ENCODE measurements around the gene RECK.

Gene RECK

DNA sequence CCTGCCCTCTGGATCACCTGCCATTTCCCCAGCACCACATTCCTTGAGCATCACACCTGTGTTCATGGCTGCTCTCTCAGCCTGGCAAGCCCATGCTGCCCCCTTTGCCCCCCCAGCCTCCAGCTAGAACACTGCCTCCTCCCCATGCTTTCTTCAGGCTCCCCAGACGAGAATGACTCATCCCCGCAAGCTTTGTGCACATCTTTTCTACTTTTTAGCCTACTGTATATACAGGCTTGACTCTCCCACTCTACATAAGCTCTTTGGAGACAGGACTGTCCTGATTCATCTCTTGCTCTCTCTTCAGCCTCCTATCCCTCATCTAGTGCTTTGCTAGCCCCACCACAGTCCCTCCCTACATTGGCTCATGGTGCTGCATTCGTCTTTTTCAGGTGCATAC is 79.9 kb downstream of the RECK start:
- no peak for DNase-seq (ENCODE audit: extremely low spot score)
- POLR2A ChIA-PET: no interaction called here
- TF ChIP-seq, protein P1, sequence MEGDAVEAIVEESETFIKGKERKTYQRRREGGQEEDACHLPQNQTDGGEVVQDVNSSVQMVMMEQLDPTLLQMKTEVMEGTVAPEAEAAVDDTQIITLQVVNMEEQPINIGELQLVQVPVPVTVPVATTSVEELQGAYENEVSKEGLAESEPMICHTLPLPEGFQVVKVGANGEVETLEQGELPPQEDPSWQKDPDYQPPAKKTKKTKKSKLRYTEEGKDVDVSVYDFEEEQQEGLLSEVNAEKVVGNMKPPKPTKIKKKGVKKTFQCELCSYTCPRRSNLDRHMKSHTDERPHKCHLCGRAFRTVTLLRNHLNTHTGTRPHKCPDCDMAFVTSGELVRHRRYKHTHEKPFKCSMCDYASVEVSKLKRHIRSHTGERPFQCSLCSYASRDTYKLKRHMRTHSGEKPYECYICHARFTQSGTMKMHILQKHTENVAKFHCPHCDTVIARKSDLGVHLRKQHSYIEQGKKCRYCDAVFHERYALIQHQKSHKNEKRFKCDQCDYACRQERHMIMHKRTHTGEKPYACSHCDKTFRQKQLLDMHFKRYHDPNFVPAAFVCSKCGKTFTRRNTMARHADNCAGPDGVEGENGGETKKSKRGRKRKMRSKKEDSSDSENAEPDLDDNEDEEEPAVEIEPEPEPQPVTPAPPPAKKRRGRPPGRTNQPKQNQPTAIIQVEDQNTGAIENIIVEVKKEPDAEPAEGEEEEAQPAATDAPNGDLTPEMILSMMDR (IDR thresholded peaks at IDR 0.05; ENCODE audit: control extremely low read depth, extremely low read depth, low read depth, missing control alignments): no peak
- CTCF ChIA-PET: interaction anchor here (0.9 to 9.5 kb wide), 5 partner anchors 11 to 50 kb away, joined by 3 to 112 read pairs (median 4); partner anchors contain the start of gene GLIPR2

DNA sequence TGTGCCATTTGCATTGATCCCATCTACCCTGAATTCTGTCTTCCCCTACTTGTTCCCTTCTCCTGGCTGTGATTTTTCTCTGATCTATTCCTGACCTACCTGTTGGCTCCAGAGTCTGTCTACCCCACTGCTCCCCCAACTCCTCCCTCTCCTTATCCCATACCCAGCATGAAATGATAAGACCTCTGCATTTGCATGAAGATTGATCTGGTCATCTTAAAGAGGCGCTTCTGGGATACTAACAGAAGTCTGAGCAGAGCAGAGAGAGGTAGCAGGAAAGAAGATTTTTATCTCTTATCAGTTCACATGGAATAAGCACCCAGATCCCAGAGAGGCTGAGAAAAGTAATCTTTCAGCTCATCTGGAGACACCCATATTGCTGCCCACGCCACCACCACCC is 81.5 kb downstream of the RECK start:
- CTCF ChIA-PET: interaction anchor here (9.5 kb wide), 1 partner anchor 15 kb away, joined by 112 read pairs; no protein-coding TSS in a partner anchor
- POLR2A ChIA-PET: no interaction called here
- no peak for DNase-seq (ENCODE audit: extremely low spot score)
- TF ChIP-seq, protein P1 (IDR thresholded peaks at IDR 0.05; ENCODE audit: control extremely low read depth, extremely low read depth, low read depth, missing control alignments): no peak

DNA sequence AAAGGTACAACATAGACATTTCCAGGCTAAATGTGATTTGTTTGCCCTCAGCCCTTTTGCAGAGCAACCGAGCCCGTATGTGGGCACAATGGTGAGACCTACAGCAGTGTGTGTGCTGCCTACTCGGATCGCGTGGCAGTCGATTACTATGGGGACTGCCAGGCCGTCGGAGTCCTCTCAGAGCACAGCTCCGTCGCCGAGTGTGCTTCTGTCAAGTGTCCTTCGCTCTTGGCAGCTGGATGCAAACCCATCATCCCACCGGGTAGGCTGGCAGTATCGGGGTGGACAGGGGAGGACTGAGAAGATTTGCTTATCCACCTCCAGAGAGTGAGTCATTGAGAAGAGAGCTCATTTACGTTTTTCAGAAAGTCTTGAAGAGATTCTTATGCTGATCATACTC is 82.0 kb downstream of the RECK start:
- TF ChIP-seq, protein P1 (IDR thresholded peaks at IDR 0.05; ENCODE audit: control extremely low read depth, extremely low read depth, low read depth, missing control alignments): no peak
- no peak for DNase-seq (ENCODE audit: extremely low spot score)
- POLR2A ChIA-PET: no interaction called here
- CTCF ChIA-PET: interaction anchor here (9.5 kb wide), 1 partner anchor 16 kb away, joined by 112 read pairs; no protein-coding TSS in a partner anchor

DNA sequence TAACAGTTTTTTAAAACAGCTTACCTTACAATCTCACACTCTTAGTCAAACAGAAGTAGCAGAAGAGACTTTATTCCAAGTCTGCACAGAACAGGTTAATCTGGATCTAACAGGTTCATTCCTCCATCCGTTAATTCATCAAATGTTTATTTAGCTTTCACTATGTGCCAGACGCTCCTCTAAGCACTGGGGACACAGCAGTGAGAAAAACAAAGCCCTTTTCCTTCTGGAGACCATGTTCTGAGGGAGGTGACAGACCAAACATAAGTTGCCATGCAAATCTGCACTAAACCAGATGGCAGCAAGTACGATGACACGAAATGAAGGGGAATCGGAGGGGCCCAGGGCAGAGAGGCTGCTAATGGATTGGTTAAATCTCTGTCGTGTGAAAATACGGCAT is 82.8 kb downstream of the RECK start:
- CTCF ChIA-PET: interaction anchor here (9.5 kb wide), 1 partner anchor 17 kb away, joined by 112 read pairs; no protein-coding TSS in a partner anchor
- DNase-seq (ENCODE audit: extremely low spot score): no peak
- POLR2A ChIA-PET: no interaction called here
- TF ChIP-seq, protein P1 (IDR thresholded peaks at IDR 0.05; ENCODE audit: control extremely low read depth, extremely low read depth, low read depth, missing control alignments): no peak

GRCh38 chr9:36120705-36121104 is 84.0 kb downstream of the RECK start:
- ChIA-PET CTCF (no interaction called here), POLR2A (no interaction called here)
- TF ChIP-seq, protein P1 (IDR thresholded peaks at IDR 0.05; ENCODE audit: control extremely low read depth, extremely low read depth, low read depth, missing control alignments): no peak
- no peak for DNase-seq (ENCODE audit: extremely low spot score)

- POLR2A ChIA-PET: no interaction called here
- no peak for DNase-seq (ENCODE audit: extremely low spot score)
- TF ChIP-seq, protein P1 (IDR thresholded peaks at IDR 0.05; ENCODE audit: control extremely low read depth, extremely low read depth, low read depth, missing control alignments): no peak
- CTCF ChIA-PET: interaction anchor here (0.9 to 1.3 kb wide), 3 partner anchors 9 to 45 kb away, joined by 3 read pairs; no protein-coding TSS in a partner anchor
These were observed 85.3 kb downstream of the RECK start for GRCh38 chr9:36121971-36122370.

Data from GM10248 (cell line).